ENCODE results near the gene CYP2R1.

CYP2R1 gene, protein sequence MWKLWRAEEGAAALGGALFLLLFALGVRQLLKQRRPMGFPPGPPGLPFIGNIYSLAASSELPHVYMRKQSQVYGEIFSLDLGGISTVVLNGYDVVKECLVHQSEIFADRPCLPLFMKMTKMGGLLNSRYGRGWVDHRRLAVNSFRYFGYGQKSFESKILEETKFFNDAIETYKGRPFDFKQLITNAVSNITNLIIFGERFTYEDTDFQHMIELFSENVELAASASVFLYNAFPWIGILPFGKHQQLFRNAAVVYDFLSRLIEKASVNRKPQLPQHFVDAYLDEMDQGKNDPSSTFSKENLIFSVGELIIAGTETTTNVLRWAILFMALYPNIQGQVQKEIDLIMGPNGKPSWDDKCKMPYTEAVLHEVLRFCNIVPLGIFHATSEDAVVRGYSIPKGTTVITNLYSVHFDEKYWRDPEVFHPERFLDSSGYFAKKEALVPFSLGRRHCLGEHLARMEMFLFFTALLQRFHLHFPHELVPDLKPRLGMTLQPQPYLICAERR

DNA sequence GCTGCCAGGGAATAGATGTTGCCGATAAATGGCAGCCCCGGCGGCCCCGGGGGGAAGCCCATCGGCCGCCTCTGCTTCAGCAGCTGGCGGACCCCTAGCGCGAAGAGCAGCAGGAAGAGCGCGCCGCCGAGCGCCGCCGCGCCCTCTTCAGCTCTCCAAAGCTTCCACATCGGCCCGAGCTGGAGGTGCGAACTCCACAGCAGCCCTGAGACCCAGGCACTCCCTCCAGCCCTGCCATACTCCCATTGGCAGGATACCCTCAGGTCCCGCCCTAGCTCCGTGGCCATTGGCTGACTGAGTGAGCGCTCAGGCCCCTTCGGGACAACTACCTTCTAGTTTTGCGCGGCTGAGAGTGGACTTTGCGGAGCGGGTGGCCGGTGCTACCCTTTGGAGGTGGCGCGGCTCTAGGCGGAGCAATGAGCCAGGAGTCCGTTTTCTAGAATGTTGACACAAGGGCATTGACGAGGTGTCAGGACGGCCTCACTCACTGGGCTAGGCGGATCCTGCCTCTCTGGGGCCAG lies at the start of gene CYP2R1:
TSS of gene CYP2R1 (minus strand) at position 196 of the 521 bp plus-strand sequence. CDS start at position 170, 26 bp downstream.
- DNase-seq = peak; percentile 86 to 90

DNA sequence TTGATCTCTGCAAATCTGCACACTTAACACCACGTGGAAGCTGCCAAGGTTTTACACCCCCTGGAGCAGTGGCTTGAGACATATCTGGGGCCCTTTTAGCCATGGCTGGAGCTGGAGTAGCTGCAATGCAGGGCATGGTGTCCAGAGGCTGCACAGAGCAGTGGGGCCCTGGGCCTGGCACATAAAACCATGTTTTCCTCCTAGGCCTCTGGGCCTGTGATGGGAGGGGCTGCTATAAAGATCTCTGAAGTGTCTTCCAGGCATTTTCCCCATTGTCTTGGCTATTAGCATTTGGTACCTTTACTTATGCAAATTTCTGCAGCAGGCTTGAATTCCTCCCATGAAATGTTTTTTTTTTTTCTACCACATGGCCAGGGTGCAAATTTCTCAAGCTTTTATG lies 46.9 kb upstream of the CYP2R1 start:
- DNase-seq = no peak

DNA sequence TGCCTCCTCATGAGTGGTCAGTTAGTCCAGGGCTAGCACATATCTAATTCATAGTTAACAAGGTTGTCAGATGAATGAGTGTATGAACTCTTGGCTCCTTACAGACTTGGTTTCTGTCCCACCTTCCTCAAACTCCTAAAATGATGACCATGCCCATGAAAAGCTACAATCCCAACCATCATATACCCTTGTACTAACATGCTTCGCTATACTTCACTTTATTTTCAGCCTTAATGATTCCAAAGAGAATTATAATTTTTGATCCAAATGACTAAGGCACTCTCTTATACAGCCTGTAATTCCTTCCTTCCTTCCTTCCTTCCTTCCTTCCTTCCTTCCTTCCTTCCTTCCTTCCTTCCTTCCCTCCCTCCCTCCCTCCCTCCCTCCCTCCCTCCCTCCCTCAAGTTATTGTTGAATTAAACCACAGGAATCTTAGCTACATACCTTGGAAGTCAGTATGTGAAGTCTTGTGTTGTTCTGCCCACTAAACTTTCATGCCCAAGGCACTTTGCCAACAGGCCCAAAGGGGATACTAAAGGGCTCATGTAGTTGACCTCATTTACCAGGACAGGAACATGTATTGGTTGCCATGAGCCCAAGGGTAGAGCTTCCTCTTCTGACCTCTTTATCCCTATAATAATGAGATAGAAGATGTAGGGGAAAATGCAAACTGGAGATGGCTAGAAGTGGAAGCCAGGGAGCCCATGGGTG lies 42.8 kb upstream of the CYP2R1 start:
- DNase-seq = no peak

DNA sequence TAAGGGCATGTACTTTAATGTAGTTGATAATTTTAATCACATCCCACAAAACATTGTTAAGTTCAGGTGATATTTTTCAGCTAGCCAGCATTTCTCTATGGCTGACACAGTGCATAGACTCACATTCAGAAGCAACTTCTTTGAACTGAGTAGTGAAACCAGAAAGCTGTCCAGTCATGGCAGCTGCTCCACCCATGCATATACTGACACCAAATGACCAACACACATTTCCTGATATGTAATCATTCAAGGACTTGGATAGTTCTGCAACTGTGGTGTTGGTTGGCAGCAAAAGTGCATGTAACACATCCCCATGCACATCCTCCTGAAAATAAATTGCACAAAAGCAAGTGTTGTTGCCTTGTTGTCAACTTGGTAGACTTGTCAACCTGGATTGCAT lies 40.4 kb upstream of the CYP2R1 start:
- no peak for DNase-seq

DNA sequence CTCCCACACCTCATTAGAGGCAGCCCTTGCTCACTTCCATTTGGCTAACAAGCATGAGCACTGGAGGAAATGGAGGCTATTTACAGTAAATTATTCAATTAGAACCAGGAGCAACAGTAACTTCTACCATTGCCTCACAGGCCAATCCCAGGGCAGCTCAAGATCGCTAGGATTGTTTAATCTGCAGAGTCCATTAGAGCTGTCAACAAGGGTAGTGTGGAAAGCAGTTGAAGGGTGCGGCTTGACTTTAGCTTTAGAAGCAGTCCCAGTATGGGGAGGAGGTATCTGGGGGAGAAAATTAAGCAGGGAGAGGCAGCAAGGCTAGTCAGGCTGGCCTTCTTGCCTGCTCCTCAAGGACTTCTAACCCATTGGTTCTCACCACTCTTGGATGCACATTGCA lies 38.3 kb upstream of the CYP2R1 start:
- DNase-seq = no peak

DNA sequence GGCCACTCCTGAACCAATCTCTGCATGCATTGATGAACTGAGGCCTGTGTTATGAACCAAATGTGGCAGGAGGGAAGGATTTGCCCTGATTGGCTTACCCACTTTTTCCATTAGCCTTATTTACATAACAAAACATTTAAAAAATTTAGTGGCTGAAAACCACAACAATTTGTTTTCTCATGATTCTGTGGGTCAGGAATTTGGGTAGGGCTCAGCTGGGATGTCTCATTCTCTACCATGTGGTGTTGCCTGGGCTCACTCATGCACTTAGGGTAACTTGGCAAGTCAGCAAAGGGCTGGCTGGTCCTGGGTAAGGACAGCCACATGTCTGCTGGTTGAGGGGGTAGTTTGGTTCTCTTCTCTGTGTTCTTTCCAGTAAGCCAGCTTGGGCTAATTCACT lies 35.1 kb upstream of the CYP2R1 start:
- no peak for DNase-seq

DNA sequence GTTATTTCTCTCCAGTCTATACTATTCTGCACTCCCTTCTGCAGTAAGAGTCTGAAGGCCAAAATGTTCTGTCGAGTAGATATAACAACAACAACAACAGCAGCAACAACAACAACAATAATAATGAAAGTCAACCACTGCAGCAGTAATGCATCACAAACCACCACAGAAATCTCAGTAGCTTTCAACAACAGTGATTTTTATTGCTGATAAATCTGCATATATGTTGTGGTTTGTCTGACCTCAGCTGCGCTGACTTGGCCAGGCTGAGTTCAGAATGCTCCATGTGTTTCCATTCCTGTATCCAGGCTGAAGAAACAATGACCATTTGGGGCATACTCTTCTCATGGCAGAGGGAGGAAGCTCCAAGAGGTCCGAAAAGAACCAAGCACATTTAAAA lies 32.3 kb upstream of the CYP2R1 start:
- DNase-seq = no peak

DNA sequence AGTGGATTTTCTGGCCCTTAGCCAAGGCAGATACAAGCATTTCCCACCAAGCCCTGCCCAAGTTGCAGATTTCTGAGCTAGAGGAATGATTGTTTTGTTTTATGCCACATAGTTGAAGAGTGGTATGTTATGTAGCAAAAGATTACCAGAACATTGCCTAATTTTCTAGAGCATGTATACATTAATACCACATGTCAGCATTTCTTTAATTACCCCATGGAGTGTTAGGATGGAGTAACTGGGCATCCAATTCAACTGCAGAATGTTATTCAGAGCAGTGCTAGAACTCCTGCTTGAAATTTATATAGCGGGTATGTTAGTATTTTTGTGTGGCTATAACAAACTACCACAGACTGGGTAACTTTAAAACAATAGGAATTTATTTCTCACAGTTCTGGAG lies 24.4 kb upstream of the CYP2R1 start:
- no peak for DNase-seq

DNA sequence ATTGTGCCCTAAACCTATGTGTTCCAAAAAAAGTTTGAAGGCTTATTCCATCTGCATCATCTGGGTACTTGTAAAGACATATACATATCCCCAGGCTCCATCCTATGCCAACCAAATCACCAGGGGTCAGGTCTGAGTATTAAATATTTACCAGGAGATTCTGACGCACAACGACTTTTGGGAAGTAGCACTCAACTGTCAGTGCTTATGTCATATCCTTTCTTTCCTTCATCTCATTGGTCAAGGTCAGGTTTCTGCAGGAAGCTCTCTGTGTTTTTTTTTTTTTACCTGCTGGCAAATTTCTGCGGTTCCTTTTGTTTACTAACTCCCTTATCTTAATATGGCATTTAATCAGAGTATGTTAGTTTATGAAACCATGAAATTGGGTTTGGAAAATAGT lies 22.5 kb upstream of the CYP2R1 start:
- DNase-seq = no peak

DNA sequence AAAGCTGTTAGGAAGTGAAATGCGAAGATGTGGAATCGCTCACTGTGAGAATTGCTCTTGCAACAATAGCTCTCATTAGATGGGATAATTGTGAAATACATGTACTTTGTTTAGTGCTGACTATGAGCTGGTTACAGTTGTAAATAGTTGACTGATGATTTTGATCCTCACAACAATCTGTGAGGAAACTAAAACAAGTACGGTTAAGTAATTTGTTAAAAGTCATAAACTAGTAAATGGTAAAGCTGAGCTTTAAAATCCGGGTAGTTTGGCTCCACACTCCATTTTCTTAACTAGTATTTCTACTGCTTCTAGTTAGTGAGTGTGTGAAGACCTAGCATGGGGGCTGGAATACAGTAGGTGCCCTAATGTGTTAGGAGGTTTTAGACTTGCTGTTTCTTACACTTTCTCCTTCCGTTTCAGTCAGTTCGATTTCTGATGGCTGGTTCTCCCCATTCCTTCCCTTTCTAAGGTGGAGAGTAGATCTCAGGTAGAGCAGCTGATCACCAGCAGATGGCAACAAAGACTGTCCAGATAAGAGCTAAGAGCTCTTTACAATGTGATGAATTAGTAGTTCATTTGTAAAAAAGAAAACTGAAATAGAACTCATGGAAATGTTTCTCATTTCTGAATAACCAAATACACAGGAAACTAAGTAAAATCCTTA lies 16.3 kb upstream of the CYP2R1 start:
- DNase-seq = peak; percentile 16 to 20

DNA sequence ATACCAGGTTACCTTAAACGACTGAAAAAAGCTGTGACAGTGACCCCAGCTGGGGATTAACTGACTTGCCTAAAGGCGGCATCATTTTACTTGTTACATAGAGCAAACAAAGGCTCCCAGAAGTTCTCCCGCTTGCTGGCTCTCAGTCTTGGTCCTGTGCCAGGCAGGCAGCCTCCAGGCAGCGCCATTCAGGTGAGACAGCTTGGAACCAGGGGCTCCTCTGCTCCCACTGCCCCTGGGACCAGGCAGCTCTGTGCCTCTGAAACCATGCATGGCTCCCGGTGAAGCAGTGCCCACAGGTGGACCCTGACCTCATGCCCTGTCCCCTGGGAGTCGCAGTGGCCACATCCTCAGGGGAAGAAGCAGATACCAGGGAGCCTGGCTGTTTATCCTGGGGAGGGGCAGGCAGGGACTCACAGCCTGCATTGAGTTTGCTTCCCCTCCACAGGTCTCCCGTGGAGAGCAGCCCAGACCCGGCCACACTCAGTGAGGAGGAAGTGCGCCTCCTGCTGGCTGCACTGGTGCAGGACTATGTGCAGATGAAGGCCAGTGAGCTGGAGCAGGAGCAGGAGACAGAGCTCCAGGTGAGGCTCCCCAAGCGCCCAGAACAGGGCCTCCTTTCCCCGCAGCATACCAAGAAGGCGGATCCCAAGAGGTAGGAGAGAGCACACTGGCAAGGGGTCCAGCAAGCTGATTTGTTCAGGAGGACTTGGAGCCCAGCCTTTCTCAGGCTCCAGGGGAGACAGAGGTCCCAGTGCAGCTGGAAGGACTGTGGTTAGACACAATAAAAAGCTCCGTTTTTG lies 15.6 kb upstream of the CYP2R1 start:
- peak; percentile 38 to 51 for DNase-seq

DNA sequence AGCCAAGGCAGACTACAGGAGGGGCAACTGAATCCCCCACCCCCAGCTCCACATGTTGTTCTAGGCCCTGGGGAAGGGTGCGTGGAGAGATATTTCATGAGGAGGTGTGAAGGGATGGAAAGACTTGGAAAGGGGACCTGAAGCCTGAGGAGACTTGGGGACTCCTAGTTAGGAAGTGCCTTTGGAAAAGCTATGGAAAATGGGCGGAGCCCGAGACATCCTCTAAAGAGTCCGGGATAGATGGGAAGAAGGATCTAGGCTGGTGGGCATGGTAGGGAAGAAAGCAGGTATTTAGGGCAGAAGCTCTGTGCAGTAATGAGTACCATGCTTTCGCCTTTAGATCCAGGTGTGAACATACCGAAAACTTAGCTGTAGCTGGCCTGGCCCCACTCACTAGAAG lies 15.0 kb upstream of the CYP2R1 start:
- DNase-seq = no peak

DNA sequence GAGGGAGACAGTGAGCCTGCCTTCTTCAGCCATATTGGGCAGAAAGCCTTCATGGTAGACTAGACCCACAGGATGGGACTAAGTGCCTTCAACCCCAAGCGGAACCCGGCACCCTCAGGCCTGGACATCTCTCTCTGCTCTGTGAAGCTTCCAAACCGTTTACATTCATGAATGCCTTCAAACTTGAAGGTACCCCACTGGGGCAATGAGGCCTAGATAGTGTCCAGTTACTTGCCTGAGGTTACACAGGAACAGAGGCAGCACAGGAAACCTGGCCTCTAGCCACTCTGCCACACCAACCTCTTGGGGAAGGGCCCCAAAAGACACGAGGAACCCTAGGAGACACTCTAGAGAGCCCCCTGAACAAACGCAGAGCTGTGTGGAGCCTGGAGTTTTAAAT lies 14.5 kb upstream of the CYP2R1 start:
- no peak for DNase-seq

DNA sequence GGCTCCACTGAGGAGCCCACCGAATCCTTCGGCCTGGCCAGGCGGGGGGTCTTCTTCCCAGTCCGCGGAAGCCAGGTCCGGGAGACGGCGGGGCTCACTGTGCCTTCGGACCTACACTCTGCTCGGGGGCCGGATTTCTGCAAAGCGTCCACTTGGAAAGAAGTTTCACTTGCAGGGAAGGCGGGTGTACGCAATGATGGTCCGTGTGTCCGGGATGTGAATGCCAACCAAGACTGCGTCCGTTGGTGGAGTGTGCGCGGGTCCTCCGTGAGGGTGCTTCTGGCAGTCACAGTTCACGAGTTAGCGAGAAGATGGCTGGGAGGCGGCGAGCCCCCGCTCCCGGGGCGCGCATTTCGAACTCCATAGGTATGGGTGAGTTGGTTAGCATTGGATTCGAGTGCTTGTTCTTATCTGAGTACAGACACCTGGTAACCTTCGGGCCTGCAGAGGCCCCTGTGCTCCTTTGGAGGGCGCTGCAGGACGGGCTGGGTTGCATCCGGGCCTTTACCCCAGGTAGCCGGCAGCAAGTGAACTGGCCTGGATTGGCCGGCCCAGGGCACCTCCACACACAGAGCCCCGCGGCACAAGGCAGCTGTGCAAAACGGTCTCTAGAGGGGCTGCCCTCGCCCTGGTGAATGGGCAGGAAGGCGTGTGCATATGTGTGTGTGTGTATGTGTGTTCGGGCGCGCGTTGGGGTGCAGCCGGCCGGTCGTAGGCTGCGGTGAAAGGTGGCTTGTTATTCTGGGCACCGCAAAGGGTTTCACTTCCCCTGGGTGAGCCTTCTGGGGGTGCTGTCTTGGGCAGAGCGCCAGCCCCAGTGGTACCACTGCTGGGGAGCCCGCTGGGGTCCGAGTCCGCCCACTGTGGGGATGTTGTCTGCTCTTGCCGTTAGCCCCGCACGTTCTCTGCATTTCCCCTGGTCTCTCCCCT lies 13.3 kb upstream of the CYP2R1 start:
- peak; percentile 44 to 59 for DNase-seq

DNA sequence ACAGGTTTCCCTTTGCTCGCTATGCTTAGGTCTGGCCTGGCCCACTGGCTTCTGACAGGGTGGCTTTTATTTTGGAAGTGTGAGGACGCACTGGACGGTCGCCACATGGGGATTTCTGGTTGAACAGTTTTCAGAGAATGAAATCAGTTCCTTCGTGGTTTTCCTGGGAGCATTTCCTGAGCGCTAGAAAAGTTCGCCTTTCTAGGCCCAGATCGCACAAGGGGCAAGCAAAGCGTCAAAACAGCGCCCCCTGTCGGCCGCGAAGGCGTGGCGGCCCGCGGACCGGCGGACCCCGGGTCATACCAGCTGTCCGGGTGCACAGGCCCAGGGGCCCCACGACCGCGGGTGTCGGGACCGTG lies 12.7 kb upstream of the CYP2R1 start:
- peak; percentile 19 to 49 for DNase-seq

DNA sequence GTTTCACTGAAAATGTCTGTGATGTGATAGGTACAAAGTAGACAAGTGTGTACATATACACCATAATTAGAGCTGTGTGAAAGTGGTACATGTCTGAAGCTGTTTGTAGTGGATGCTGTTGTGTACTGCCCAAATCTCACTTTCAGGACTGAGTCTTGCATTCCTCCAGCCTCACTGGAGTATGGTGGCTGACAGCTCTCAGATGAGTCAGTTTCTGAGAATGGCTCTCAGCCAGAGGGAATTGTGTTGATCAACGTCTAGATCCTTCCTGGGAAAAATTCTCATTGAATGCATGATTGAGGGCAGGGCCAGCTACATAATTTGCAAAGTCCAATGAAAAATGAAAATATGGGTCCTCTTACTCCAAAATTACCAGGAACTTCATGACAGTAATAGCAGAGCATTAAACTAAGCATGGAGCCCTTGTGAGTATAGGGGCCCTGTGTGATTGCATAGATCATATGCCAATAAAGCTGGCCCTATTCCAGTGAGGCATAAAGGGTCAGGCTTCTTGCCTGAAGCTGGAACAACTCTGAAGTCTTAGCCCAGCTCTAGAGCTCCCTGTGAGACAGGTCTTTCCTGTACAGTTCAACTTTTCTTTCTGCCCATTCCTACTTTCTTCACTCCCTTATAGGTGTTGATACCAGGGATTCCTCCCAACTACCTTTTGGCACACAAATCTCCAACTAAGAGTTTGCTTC lies 10.8 kb upstream of the CYP2R1 start:
- no peak for DNase-seq

DNA sequence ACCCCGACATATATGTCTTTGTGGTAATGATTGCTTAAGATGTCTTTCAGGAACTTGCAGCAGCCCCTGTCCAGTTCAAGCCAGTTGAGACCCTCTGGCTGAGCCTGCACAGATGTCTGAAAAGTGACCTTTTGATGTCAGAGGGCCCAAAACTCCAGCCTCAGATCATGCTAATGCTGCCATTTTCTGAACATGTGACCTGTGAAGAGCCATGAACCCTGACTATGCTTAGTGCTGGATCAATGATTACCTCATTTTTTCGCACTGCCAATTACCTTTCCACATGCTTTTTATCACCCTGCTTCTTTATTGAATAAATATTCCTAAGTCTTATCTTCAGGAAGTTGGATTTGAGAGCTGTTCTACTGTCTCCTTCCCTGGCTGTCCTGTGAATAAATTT lies 6.9 kb upstream of the CYP2R1 start:
- no peak for DNase-seq

DNA sequence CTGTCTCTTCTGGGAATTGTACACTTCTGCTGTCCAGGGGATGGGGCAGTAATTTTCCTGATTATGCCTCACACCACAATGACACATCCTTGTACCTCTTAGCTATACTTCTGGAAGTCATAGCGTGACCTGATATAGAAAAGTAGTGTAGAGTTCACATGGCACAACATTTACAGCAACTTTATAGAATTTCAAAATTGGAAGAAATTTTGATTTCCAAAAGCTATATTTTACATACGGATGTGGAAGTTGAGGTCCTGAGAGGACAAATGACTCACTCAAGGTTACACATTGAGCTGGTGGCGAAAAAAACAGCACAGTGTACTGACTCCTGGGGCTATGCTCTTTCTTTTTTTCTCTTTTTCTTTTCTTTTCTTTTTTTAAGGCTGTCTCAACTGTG lies 6.3 kb upstream of the CYP2R1 start:
- DNase-seq = no peak

DNA sequence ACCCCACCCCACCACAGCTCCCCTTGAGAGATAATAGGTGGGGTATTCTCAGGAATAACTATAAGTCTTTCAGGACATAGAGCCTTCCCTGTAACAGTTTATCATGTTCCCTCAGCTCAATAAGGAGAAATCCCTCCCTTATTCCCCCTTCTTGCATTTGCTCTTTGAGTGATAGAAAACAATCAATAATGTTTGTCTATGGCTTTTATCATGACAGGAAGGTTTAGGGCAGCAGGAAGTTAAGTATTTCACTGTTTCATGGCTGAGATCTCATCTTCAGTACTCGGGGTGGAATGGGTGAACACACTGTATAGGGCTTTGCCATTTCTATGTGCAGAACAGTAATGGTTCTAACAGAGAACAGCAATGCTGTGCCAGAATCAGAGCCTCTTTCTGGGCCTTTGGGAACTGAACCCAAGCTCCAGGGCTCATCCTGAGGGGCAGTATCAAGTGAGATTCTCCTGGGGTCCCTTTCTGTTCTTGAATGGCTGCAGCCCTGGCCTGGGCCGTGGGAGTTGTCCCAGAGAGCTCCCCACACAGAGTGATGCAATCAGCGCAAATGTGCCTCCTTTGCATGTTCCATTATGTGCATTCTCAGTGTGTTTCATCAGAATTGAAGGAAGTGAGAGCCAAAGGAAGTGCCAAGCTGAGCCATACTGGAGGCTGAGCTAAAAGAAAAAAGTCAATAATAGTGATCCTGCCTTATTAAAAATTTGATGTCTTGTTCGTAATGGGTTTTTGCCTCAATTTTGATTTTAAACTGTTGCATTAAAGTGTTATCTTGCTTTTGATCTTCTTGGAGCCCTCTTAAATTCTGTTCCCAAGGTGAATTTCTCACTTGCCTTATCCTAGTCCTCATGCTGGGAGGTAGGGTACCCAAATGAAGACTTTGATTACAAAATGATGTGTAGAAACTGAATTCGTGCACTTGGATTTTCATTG lies 2.9 kb upstream of the CYP2R1 start:
- no peak for DNase-seq

DNA sequence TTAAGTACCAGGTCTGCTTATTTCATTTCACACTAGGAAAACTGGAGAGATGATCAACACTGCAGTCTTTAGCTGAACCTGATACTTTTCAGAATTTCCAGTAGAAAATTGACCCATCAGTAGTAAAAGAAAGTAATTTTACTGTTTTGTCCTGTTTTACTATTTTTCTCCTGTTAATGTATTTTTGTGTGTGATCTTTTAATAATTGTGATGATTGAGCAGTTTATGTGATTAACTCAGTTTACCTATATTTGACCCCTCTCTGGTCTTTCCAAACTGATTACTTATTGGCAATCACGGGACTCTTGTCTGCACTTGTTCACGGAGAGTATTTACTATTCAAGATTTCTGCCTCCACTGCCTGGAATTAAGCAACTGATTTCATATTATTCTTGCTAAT lies 546 bp upstream of the CYP2R1 start:
- no peak for DNase-seq

All from SHP77 (cell line).